HL-60 (cell line): ENCODE measurements around the gene PPP1CC.

Source experiments
- DNase-seq, 2 experiments: peaks; one replicate each; pipeline ENCODE4 v3.0.0-alpha.2; 2010 to 2020; ENCODE audit warnings: low read depth in 1 of 2, low spot score in 1 of 2
- H3K27ac ChIP-seq: fragments of 250-450 bp; sonication (Bioruptor Pico); replicated peaks from 2 replicates; pipeline ENCODE4 v1.5.1; 2020; ENCODE audit warnings: mild to moderate bottlenecking, moderate library complexity
- H3K27me3 ChIP-seq: fragments of 250-450 bp; sonication (Bioruptor Pico); 2 replicates; pipeline ENCODE4 v1.5.1; 2021; ENCODE audit warnings: mild to moderate bottlenecking, moderate library complexity; ENCODE audit not compliant: insufficient read depth, poor library complexity, severe bottlenecking
- H3K4me3 ChIP-seq: replicated peaks from 2 replicates; pipeline ENCODE4 v1.5.1; 2011; ENCODE audit warnings: mild to moderate bottlenecking, control low read depth, low read length; ENCODE audit not compliant: insufficient read depth
- CTCF ChIP-seq: IDR thresholded peaks from one replicate; pipeline ENCODE4 v1.5.1; 2011; ENCODE audit warnings: low read length, control low read depth, inconsistent platforms; ENCODE audit not compliant: insufficient read depth
- GABPA ChIP-seq: IDR thresholded peaks from 2 replicates; pipeline ENCODE4 v1.6.1; 2012; ENCODE audit warnings: low read depth
- POLR2AphosphoS5 ChIP-seq: IDR thresholded peaks from 2 replicates; pipeline ENCODE4 v1.6.1; 2012; ENCODE audit warnings: low read depth
- SPI1 ChIP-seq: IDR thresholded peaks from 2 replicates; pipeline ENCODE4 v1.6.1; 2012; ENCODE audit warnings: low read depth, mild to moderate bottlenecking, borderline replicate concordance
- TF ChIP-seq, protein P1 (sequence below): IDR thresholded peaks from 2 replicates; pipeline ENCODE4 v1.6.1; 2012; ENCODE audit warnings: low read depth; ENCODE audit not compliant: insufficient replicate concordance

Gene PPP1CC

GRCh38 chr12:110732572-110732971 lies 10.1 kb downstream of the PPP1CC start:
- no peak overlapping the region for H3K4me3 ChIP-seq
- TF ChIP-seq POLR2AphosphoS5 (no peak), CTCF (no peak), GABPA (no peak), SPI1 (no peak)
- TF ChIP-seq, protein P1, sequence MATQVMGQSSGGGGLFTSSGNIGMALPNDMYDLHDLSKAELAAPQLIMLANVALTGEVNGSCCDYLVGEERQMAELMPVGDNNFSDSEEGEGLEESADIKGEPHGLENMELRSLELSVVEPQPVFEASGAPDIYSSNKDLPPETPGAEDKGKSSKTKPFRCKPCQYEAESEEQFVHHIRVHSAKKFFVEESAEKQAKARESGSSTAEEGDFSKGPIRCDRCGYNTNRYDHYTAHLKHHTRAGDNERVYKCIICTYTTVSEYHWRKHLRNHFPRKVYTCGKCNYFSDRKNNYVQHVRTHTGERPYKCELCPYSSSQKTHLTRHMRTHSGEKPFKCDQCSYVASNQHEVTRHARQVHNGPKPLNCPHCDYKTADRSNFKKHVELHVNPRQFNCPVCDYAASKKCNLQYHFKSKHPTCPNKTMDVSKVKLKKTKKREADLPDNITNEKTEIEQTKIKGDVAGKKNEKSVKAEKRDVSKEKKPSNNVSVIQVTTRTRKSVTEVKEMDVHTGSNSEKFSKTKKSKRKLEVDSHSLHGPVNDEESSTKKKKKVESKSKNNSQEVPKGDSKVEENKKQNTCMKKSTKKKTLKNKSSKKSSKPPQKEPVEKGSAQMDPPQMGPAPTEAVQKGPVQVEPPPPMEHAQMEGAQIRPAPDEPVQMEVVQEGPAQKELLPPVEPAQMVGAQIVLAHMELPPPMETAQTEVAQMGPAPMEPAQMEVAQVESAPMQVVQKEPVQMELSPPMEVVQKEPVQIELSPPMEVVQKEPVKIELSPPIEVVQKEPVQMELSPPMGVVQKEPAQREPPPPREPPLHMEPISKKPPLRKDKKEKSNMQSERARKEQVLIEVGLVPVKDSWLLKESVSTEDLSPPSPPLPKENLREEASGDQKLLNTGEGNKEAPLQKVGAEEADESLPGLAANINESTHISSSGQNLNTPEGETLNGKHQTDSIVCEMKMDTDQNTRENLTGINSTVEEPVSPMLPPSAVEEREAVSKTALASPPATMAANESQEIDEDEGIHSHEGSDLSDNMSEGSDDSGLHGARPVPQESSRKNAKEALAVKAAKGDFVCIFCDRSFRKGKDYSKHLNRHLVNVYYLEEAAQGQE = no peak
- H3K27ac ChIP-seq = no peak overlapping the region
- H3K27me3 ChIP-seq = no peaks in the 10 kb centered on the region
- DNase-seq = no peak

DNA sequence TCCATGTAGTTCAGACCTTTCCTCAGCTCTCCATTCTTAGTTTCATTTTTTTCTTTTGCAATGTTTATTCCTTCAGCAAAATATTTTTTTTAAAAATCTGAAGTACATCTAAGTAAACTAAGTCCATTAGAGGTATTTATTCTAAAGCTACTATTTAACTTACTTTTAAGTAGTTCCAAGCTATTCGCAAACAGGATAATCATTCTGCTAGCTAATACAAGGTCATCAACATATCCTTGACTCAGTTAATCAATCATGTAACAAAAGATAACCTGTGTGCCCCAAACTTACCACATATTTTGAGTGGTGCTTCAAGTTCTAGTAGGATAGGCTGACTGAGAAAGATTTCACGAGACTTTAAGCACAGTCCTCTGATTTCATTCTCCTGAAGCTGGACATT lies 11.2 kb downstream of the PPP1CC start:
- no peak overlapping the region for H3K27ac ChIP-seq
- H3K4me3 ChIP-seq = no peak overlapping the region
- no peak for TF ChIP-seq GABPA
- no peak for TF ChIP-seq SPI1
- TF ChIP-seq CTCF = no peak
- TF ChIP-seq POLR2AphosphoS5 = no peak
- TF ChIP-seq, protein P1 = no peak
- no peak for DNase-seq
- H3K27me3 ChIP-seq = no peaks in the 10 kb centered on the region

DNA sequence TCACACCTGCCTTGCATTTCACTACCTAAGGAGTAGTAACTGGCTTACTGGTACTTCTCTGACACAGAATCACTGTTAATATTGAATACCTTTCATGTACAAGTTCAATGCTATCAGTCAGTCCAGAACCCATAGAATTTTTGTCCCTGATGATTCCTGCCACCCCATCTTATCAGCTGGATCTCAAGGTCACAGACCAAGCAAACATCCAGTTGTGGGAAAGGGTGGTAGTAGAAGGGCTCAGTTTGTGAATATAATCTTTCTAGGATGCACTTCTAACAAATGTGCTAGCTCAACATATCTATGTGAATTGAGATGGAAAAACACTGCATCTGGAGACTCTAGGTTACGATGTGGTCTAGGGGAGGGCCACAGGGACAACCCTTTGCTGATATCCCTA lies 14.1 kb downstream of the PPP1CC start:
- DNase-seq = no peak
- no peaks in the 10 kb centered on the region for H3K27me3 ChIP-seq

More for the DNA sequence above, 14.1 kb downstream of the PPP1CC start:
- Histone ChIP-seq H3K27ac (no peak overlapping the region), H3K4me3 (no peak overlapping the region)
- TF ChIP-seq CTCF (no peak), SPI1 (no peak), GABPA (no peak), POLR2AphosphoS5 (no peak)
- TF ChIP-seq, protein P1 = no peak
